GM12865 (cell line): ENCODE measurements around the gene IVNS1ABP.

Experiments used
- DNase-seq: peaks from one replicate; pipeline ENCODE4 v3.0.0; 2010; ENCODE audit warnings: low read depth
- H3K4me3 ChIP-seq: 2 replicates; pipeline ENCODE4 v1.5.1; 2011; ENCODE audit warnings: mild to moderate bottlenecking, low read depth, low read length, control low read depth
- CTCF ChIP-seq: IDR thresholded peaks from 2 replicates; pipeline ENCODE4 v1.5.1; 2011; ENCODE audit warnings: low read length, control low read depth, low read depth, inconsistent platforms; ENCODE audit not compliant: insufficient read depth; ENCODE audit errors: missing control alignments

The IVNS1ABP gene

GRCh38 chr1:185319139-185319475 is 2.1 kb upstream of the IVNS1ABP start:
- H3K4me3 ChIP-seq: no peak overlapping the region
- no peak for DNase-seq
- TF ChIP-seq CTCF: no peak

GRCh38 chr1:185318431-185319138 is 1.5 kb upstream of the IVNS1ABP start:
- DNase-seq: no peak
- peak overlapping the region; percentile 92 for H3K4me3 ChIP-seq
- no peak for TF ChIP-seq CTCF

GRCh38 chr1:185317886-185318310 is 855 bp upstream of the IVNS1ABP start:
- H3K4me3 ChIP-seq: peak overlapping the region; percentile 92
- TF ChIP-seq CTCF: no peak
- DNase-seq: peak; percentile 89

- peak overlapping the region; percentile 99 for H3K4me3 ChIP-seq
- TF ChIP-seq CTCF: no peak
- DNase-seq: peak; percentile 95
Observed at GRCh38 chr1:185316163-185317033, 645 bp downstream of the IVNS1ABP start.

- no peak for DNase-seq
- no peak for TF ChIP-seq CTCF
- peak overlapping the region; percentile 99 for H3K4me3 ChIP-seq
Observed at GRCh38 chr1:185315445-185316071, 1.5 kb downstream of the IVNS1ABP start.

GRCh38 chr1:185314411-185314810 is 2.6 kb downstream of the IVNS1ABP start:
- no peak for TF ChIP-seq CTCF
- DNase-seq: no peak
- peak overlapping the region; percentile 99 for H3K4me3 ChIP-seq
